Spleen (tissue), 11 donors: ENCODE data around the gene CA12. TPM values are rescaled to one million over a fixed set of nuclear protein-coding genes. Genes with fewer than 3 reads are reported as not detected.

ENCODE experiments used
- DNase-seq: peaks from one replicate; pipeline ENCODE4 v3.0.0-alpha.2; 2020
- H3K27ac ChIP-seq, 8 donors: fragments of 200-600 bp; sonication (generic) in 7 of 8; 1 replicate in 4 of 8; 2 replicates in 4 of 8; pipeline versions ENCODE4 v1.5.0 to v1.8.0; 2016 to 2021; ENCODE audit warnings: inconsistent platforms in 4 of 8, mild to moderate bottlenecking in 4 of 8, moderate library complexity in 1 of 8
- H3K27me3 ChIP-seq, 7 donors: fragments of 200-600 bp; sonication (generic) in 6 of 7; replicated peaks in 1 of 7; 1 replicate in 4 of 7; 2 replicates in 3 of 7; pipeline versions ENCODE4 v1.5.0 to v1.8.0; 2016 to 2021; ENCODE audit warnings: inconsistent platforms in 3 of 7, mild to moderate bottlenecking in 1 of 7
- H3K36me3 ChIP-seq, 6 donors: fragments of 200-600 bp; sonication (generic) in 5 of 6; 1 replicate in 4 of 6; 2 replicates in 2 of 6; pipeline versions ENCODE4 v1.5.0 to v1.8.0; 2016 to 2021; ENCODE audit warnings: inconsistent platforms in 2 of 6
- H3K4me1 ChIP-seq, 6 donors: fragments of 200-600 bp; sonication (generic) in 5 of 6; 1 replicate in 3 of 6; 2 replicates in 3 of 6; pipeline versions ENCODE4 v1.5.0 to v1.8.0; 2016 to 2021; ENCODE audit warnings: inconsistent platforms in 3 of 6
- H3K4me3 ChIP-seq, 8 donors: fragments of 200-600 bp; sonication (generic) in 7 of 8; 1 replicate in 4 of 8; 2 replicates in 4 of 8; pipeline versions ENCODE4 v1.5.0 to v1.8.0; 2016 to 2021; ENCODE audit warnings: inconsistent platforms in 4 of 8, mild to moderate bottlenecking in 4 of 8, moderate library complexity in 2 of 8
- H3K9me3 ChIP-seq, 8 donors: fragments of 200-600 bp; sonication (generic) in 7 of 8; 1 replicate in 4 of 8; 2 replicates in 4 of 8; pipeline versions ENCODE4 v1.5.0 to v1.8.0; 2016 to 2021; ENCODE audit warnings: inconsistent platforms in 4 of 8
- CTCF ChIP-seq, 11 experiments: fragments of 200-600 bp in 7 of 11; fragments of 450-650 bp in 4 of 11; sonication (generic) in 4 of 11; IDR thresholded peaks in 8 of 11; conservative IDR thresholded peaks in 3 of 11; 1 replicate in 7 of 11; 2 replicates in 4 of 11; pipeline versions ENCODE4 v1.4.0 to v1.8.0; 2016 to 2021; ENCODE audit warnings: antibody characterized with exemption in 11 of 11, inconsistent platforms in 4 of 11, mild to moderate bottlenecking in 1 of 11
- POLR2A ChIP-seq, 3 donors: fragments of 450-650 bp; IDR thresholded peaks; one replicate each; pipeline ENCODE4 v1.5.1; 2017; ENCODE audit warnings: antibody characterized with exemption in 3 of 3, mild to moderate bottlenecking in 1 of 3
- POLR2AphosphoS5 ChIP-seq, 3 donors: sonication (generic); formaldehyde crosslinking; IDR thresholded peaks; one replicate each; pipeline ENCODE4 v1.5.1; 2017; ENCODE audit warnings: antibody characterized with exemption in 3 of 3
- WGBS, 5 donors: extraction: QIAGEN DNeasy Blood & Tissue Kit in 3 of 5; methylation state at CpG; one replicate each; pipeline versions ENCODE4 v1.1.5 to v1.1.7; 2013 to 2018; 5-methylcytosine and 5-hydroxymethylcytosine counted together
- intact Hi-C: fragments of 100-400 bp; cut with DNase I; formaldehyde crosslinking; loops from one replicate; pipeline ENCODE4 v1.15.0; 2023; ENCODE audit warnings: low total_unique reads
- polyA plus RNA-seq, 3 donors: library from polyadenylated mRNA; stranded (reverse); fragments of 200-250 nt; gene quantifications; one replicate each; pipeline ENCODE4 v1.2.1, GENCODE V29; 2013
- total RNA-seq, 7 donors: library from RNA; depleted of rRNA in 3 of 7; stranded (reverse); fragments of >200 nt in 3 of 7; fragmentation: NEBNext Ultra II Directional in 4 of 7; extraction: Animal tissue kit (Norgen Biotek cat#: 25700) in 4 of 7; gene quantifications; one replicate each; pipeline versions ENCODE4 v1.1.0 to v1.2.1, GENCODE V29; 2016 to 2021
- donor health status: healthy with polysubstance abuse.
- donor health status: DM: no; HTN: no; CAD: no; lungs with moderate emphysema.
- donor health status: DM: no; HTN: no; CAD: no.
- donor health status: Bipolar disorder and iron deficiency.
- donor health status: healthy.
- donor health status: DM: no; HTN: no; CAD: no.
- donor health status: DM: yes; HTN: yes; CAD: no.

The CA12 gene
- total and polyA plus RNA-seq, 10 donors, result 0.02 to 3.3 (median 0.42) TPM

GRCh38 chr15:63387748-63388493 is 6.3 kb upstream of the CA12 start:
- peaks cover 0 to 6% (median 0%) of the 10 kb centered on the region in 8 donors for H3K9me3 ChIP-seq
- peaks cover 0 to 8% (median 0%) of the 10 kb centered on the region in 6 donors for H3K4me1 ChIP-seq
- no peak for TF ChIP-seq CTCF (IDR thresholded peaks at IDR 0.05 in 8 of 11, conservative IDR thresholded peaks at IDR 0.05 in 3 of 11)
- no peak for TF ChIP-seq POLR2AphosphoS5 (IDR thresholded peaks at IDR 0.05)
- no peak for TF ChIP-seq POLR2A (IDR thresholded peaks at IDR 0.05)
- H3K4me3 ChIP-seq, result no peak overlapping the region
- intact Hi-C loops, result no loop called here
- no peak overlapping the region for H3K27ac ChIP-seq
- H3K36me3 ChIP-seq, result no peaks in the 10 kb centered on the region
- peaks cover 0 to 10% (median under 1%) of the 10 kb centered on the region in 7 donors for H3K27me3 ChIP-seq
- no peak for DNase-seq
- 80 to 95% (median 90%) methylated on average over 11 of the region's 11 CpGs for WGBS, 5 donors

- no peak for DNase-seq
- Histone ChIP-seq H3K27ac (no peak overlapping the region), H3K4me1 (peaks cover 0 to 16% (median 11%) of the 10 kb centered on the region in 6 donors), H3K9me3 (peaks cover 0 to 6% (median 0%) of the 10 kb centered on the region in 8 donors), H3K27me3 (peaks cover 0 to 29% (median 20%) of the 10 kb centered on the region in 7 donors), H3K4me3 (no peak overlapping the region), H3K36me3 (no peaks in the 10 kb centered on the region)
- WGBS, 5 donors, result 41 to 71% (median 45%) methylated on average over 1 of the region's 1 CpG
- no peak for TF ChIP-seq POLR2A (IDR thresholded peaks at IDR 0.05)
- no peak for TF ChIP-seq CTCF (IDR thresholded peaks at IDR 0.05 in 8 of 11, conservative IDR thresholded peaks at IDR 0.05 in 3 of 11)
- no peak for TF ChIP-seq POLR2AphosphoS5 (IDR thresholded peaks at IDR 0.05)
- intact Hi-C loops, result no loop called here
These were observed 4.4 kb upstream of the CA12 start for GRCh38 chr15:63385911-63386531.

GRCh38 chr15:63384906-63385305 is 3.3 kb upstream of the CA12 start:
- H3K27me3 ChIP-seq, result peaks cover 0 to 40% (median 30%) of the 10 kb centered on the region in 7 donors
- no peak for DNase-seq
- peaks cover 0 to 24% (median 11%) of the 10 kb centered on the region in 6 donors for H3K4me1 ChIP-seq
- no peaks in the 10 kb centered on the region for H3K36me3 ChIP-seq
- 73 to 95% (median 76%) methylated on average over 1 to 2 of the region's 2 CpGs for WGBS, 5 donors
- TF ChIP-seq POLR2AphosphoS5 (IDR thresholded peaks at IDR 0.05) (no peak), POLR2A (IDR thresholded peaks at IDR 0.05) (no peak), CTCF (IDR thresholded peaks at IDR 0.05 in 8 of 11, conservative IDR thresholded peaks at IDR 0.05 in 3 of 11) (no peak)
- no peak overlapping the region for H3K4me3 ChIP-seq
- H3K9me3 ChIP-seq, result peaks cover 0 to 6% (median 0%) of the 10 kb centered on the region in 8 donors
- no peak overlapping the region for H3K27ac ChIP-seq
- intact Hi-C loops, result no loop called here
